Measurements from ENCODE around the gene C6orf62. TPM values are rescaled to one million over a fixed set of nuclear protein-coding genes. Genes with fewer than 3 reads are reported as not detected.
A peak's percentile ranks its signal among the peaks of the same experiment; 100 is the strongest.
"Not testable (repeated sequence)": the region's sequence is repeated elsewhere in the genome, so short reads cannot be mapped to it uniquely, and the experiment has no call there.

The C6orf62 gene
- total RNA-seq, 4 donors from 2014 or later = 48.7 to 74.8 (median 59.4) TPM

DNA sequence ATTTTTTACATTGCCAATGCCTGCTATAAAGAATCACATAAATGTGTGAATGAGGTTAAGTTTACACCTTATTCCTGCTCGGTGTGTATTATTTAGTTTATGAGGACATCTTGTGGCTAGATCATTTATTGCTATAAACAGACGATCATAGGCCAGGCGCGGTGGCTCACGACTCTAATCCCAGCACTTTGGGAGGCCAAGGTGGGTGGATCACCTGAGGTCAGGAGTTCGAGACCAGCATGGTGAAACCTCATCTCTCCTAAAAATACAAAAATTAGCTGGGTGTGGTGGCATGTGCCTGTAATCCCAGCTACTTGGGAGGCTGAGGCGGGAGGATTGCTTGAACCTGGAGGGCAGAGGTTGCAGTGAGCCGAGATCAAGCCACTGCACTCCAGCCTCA, 23.3 kb downstream of the C6orf62 start:
- peak in 1 of 3 donors; percentile 55 for DNase-seq
- not testable (repeated sequence) for H3K4me1 ChIP-seq, H3K9me3 ChIP-seq, H3K27me3 ChIP-seq, H3K4me3 ChIP-seq, H3K36me3 ChIP-seq, H3K27ac ChIP-seq
- TF ChIP-seq, protein P1, sequence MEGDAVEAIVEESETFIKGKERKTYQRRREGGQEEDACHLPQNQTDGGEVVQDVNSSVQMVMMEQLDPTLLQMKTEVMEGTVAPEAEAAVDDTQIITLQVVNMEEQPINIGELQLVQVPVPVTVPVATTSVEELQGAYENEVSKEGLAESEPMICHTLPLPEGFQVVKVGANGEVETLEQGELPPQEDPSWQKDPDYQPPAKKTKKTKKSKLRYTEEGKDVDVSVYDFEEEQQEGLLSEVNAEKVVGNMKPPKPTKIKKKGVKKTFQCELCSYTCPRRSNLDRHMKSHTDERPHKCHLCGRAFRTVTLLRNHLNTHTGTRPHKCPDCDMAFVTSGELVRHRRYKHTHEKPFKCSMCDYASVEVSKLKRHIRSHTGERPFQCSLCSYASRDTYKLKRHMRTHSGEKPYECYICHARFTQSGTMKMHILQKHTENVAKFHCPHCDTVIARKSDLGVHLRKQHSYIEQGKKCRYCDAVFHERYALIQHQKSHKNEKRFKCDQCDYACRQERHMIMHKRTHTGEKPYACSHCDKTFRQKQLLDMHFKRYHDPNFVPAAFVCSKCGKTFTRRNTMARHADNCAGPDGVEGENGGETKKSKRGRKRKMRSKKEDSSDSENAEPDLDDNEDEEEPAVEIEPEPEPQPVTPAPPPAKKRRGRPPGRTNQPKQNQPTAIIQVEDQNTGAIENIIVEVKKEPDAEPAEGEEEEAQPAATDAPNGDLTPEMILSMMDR (IDR thresholded peaks at IDR 0.05) = peak; percentile 19 to 87 (median 63)

DNA sequence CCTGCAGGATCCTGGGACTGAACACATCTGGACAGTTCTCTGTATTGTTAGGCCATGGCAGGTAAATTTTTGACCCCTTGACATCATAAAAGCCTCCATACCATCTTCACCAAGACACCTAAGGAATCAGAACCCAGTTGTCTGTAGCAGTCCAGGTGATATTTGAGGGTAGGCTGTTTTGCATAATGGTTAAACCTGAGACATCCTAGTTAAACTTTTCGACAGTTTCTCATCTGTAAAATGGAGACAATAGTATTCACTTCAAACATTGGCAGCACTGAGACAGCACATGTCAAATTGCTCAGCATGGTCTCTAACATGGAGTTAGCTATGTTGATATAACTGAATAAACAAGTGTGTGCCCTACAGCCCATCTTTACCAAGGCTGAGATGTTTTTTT, 24.8 kb downstream of the C6orf62 start:
- no peaks in the 10 kb centered on the region for H3K36me3 ChIP-seq
- H3K27me3 ChIP-seq = no peaks in the 10 kb centered on the region
- H3K4me3 ChIP-seq = no peak overlapping the region

DNA sequence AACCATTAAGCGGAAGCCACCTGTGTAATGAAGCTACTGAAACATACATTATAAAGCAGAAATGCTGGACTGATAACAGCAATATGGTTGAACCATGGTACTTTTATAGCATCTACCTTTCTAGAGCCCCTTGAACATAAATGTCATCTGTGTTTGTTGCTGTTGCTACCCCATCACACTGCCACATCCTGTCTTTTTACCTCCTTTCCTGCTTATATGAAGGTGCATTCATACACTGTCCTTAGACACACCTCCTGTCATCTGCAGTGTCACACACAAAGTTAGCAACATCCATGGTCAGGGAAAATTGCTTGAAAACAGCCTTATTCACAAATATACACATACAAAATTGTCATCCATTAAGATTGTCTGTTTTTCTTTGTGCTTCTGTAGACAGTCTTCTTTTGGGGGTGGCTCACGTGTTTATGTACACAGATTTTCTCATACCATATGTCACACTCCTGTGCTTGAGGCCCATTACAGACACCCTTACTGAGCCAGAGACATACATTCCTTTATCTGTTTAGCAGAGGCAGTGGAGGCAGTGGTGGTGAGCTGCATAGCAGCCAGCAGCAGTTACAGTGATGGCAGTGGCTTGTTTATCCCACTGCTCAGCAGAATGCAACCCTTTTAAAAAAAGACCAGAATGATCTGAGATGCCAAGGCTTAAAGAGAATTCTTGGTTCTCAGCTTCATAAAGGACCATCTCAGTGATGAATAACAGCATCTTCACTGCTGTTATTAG, 25.9 kb downstream of the C6orf62 start:
- TF ChIP-seq, protein P1 (IDR thresholded peaks at IDR 0.05) = no peak
- TF ChIP-seq POLR2A (IDR thresholded peaks at IDR 0.05) = no peak
- H3K27me3 ChIP-seq = no peaks in the 10 kb centered on the region
- H3K4me3 ChIP-seq = no peak overlapping the region

More for the DNA sequence above, 24.8 kb downstream of the C6orf62 start:
- Histone ChIP-seq H3K27ac (no peak overlapping the region), H3K9me3 (no peaks in the 10 kb centered on the region), H3K4me1 (no peaks in the 10 kb centered on the region)
- DNase-seq = no peak
- no peak for TF ChIP-seq POLR2A (IDR thresholded peaks at IDR 0.05)
- TF ChIP-seq, protein P1 (IDR thresholded peaks at IDR 0.05) = no peak

DNA sequence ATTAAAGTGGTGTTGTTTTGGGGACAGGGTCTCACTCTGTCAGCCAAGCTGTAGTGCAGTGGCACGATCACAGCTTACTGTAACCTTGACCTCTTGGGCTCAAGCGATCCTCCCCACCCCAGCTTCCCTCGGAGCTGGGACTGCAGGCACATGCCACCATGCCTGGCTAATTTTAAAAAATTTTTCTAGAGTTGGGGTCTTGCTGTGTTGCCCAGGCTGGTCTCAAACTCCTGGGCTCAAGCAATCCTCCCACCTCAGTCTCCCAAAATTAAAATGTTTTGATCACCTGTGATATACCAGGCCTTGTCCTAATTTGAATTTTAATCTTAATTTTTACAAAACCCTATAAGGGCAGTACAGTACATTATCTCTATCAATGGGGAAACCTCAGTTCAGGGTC, 26.5 kb downstream of the C6orf62 start:
- no peak for TF ChIP-seq POLR2A (IDR thresholded peaks at IDR 0.05)
- TF ChIP-seq, protein P1 (IDR thresholded peaks at IDR 0.05) = no peak
- H3K4me1 ChIP-seq = no peaks in the 10 kb centered on the region

More for the DNA sequence above, 25.9 kb downstream of the C6orf62 start:
- H3K36me3 ChIP-seq = no peaks in the 10 kb centered on the region
- H3K9me3 ChIP-seq = no peaks in the 10 kb centered on the region
- no peaks in the 10 kb centered on the region for H3K4me1 ChIP-seq
- no peak overlapping the region for H3K27ac ChIP-seq
- DNase-seq = no peak

DNA sequence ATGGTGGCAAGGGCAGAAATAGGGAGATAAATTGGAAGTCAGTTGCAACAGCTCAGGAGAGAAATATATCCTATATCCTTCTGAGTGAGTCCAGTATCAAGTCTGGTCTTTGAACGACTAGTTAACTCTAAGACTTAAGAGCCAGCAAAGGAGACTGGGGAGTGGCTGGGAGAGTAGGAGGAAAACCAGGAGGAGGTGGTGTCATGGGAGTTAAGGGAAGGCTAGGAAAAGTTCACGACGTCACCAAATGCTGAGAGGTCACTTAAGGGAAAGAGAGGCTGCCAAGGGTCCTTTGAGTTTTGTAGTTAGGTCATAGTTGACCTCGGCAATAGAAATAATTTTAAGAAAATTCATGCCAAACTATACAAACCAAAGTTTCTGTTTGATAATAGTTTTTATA, 27.0 kb downstream of the C6orf62 start:
- Histone ChIP-seq H3K27ac (no peak overlapping the region), H3K36me3 (no peaks in the 10 kb centered on the region), H3K9me3 (no peaks in the 10 kb centered on the region), H3K4me1 (no peaks in the 10 kb centered on the region), H3K4me3 (no peak overlapping the region), H3K27me3 (no peaks in the 10 kb centered on the region)
- no peak for DNase-seq
- no peak for TF ChIP-seq POLR2A (IDR thresholded peaks at IDR 0.05)
- TF ChIP-seq, protein P1 (IDR thresholded peaks at IDR 0.05) = no peak

More for the DNA sequence above, 26.5 kb downstream of the C6orf62 start:
- H3K4me3 ChIP-seq = no peak overlapping the region
- no peak for DNase-seq
- no peak overlapping the region for H3K27ac ChIP-seq
- H3K27me3 ChIP-seq = no peaks in the 10 kb centered on the region
- H3K36me3 ChIP-seq = no peaks in the 10 kb centered on the region
- H3K9me3 ChIP-seq = no peaks in the 10 kb centered on the region
